ENCODE data around the gene POC1B. TPM values are rescaled to one million over a fixed set of nuclear protein-coding genes. Genes with fewer than 3 reads are reported as not detected.

POC1B gene
- total RNA-seq (2014; rRNA removed; shearing (Covaris generic)) (8.3 and 16.8 TPM in 2 replicates), polyA plus RNA-seq (2016; fragmentation: Nextera tagmentation; extraction: Ambion mirVana) (14.5 and 15.0 TPM in 2 replicates)

- Histone ChIP-seq H3K27me3 (replicated peaks; ENCODE audit: insufficient read depth) (no peaks in the 10 kb centered on the region), H3K4me3 (peak within 1 kb of the TSS; percentile 94), H3K36me3 (ENCODE audit: low read depth) (no peaks in the 10 kb centered on the region), H4K20me1 (ENCODE audit: insufficient read depth) (no peaks in the 10 kb centered on the region), H3K4me2 (ENCODE audit: unreplicated experiment) (peak within 1 kb of the TSS; percentile 87), H2AFZ (peak within 1 kb of the TSS; percentile 98), H3K27ac (peak within 1 kb of the TSS; percentile 58), H3K4me1 (ENCODE audit: insufficient read depth) (peaks cover 33% of the 10 kb centered on the region), H3K79me2 (ENCODE audit: insufficient read depth) (peaks cover 44% of the 10 kb centered on the region), H3K9me2 (ENCODE audit: insufficient read depth) (no peaks in the 10 kb centered on the region), H3F3A (ENCODE audit: insufficient read depth) (0 out of 2 replicates have a peak, but pooled peaks cover 4% of the 10 kb centered on the region), H3K9ac (peak within 1 kb of the TSS; percentile 82), H3K9me3 (ENCODE audit: low read depth) (no peaks in the 10 kb centered on the region)
- peak; percentile 83 for DNase-seq
- in situ Hi-C loops (cut with MboI), result no loop called here
- no peak for TF ChIP-seq EZH2phosphoT487 (IDR thresholded peaks at IDR 0.05; ENCODE audit: insufficient read depth, low read depth)
- no peak for TF ChIP-seq EZH2 (IDR thresholded peaks at IDR 0.05; ENCODE audit: insufficient read depth, poor library complexity, severe bottlenecking)
- 1 to 2% methylated on average over 30 to 39 of the region's 39 CpGs for WGBS, 2 experiments (ENCODE audit: low coverage in 1 of 2, low lambda C conversion rate in 2 of 2, missing lambda C conversion rate in 2 of 2)
Observed at GRCh38 chr12:89525824-89526770, at the start of gene POC1B. Gene POC1B (minus strand): TSS chr12:89526047. CDS start chr12:89525895, 152 bp downstream.

GRCh38 chr12:89575374-89575773, 49.5 kb upstream of the POC1B start:
- Histone ChIP-seq H3K9me3 (ENCODE audit: low read depth) (no peaks in the 10 kb centered on the region), H3K36me3 (ENCODE audit: low read depth) (0 out of 2 replicates have a peak, but pooled peaks cover 2% of the 10 kb centered on the region), H3K27ac (peak overlapping the region; percentile 54), H4K20me1 (ENCODE audit: insufficient read depth) (no peaks in the 10 kb centered on the region), H3K4me2 (ENCODE audit: unreplicated experiment) (peak overlapping the region; percentile 71), H3K9ac (no peak overlapping the region; the same call in 1 of the 2 replicates), H3K79me2 (ENCODE audit: insufficient read depth) (no peaks in the 10 kb centered on the region), H3K9me2 (ENCODE audit: insufficient read depth) (no peaks in the 10 kb centered on the region), H2AFZ (peak overlapping the region; percentile 27; the same call in 1 of the 2 replicates), H3K27me3 (replicated peaks; ENCODE audit: insufficient read depth) (no peaks in the 10 kb centered on the region), H3F3A (ENCODE audit: insufficient read depth) (peaks cover 62% of the 10 kb centered on the region), H3K4me3 (no peak overlapping the region), H3K4me1 (ENCODE audit: insufficient read depth) (peaks cover 56% of the 10 kb centered on the region)
- WGBS, 2 experiments (ENCODE audit: low coverage in 1 of 2, low lambda C conversion rate in 2 of 2, missing lambda C conversion rate in 2 of 2), result 10% methylated on average over 1 of the region's 1 CpG
- TF ChIP-seq EZH2 (IDR thresholded peaks at IDR 0.05; ENCODE audit: insufficient read depth, poor library complexity, severe bottlenecking) (no peak), EZH2phosphoT487 (IDR thresholded peaks at IDR 0.05; ENCODE audit: insufficient read depth, low read depth) (no peak)
- in situ Hi-C loops (cut with MboI), result no loop called here
- peak; percentile 36 for DNase-seq

DNA sequence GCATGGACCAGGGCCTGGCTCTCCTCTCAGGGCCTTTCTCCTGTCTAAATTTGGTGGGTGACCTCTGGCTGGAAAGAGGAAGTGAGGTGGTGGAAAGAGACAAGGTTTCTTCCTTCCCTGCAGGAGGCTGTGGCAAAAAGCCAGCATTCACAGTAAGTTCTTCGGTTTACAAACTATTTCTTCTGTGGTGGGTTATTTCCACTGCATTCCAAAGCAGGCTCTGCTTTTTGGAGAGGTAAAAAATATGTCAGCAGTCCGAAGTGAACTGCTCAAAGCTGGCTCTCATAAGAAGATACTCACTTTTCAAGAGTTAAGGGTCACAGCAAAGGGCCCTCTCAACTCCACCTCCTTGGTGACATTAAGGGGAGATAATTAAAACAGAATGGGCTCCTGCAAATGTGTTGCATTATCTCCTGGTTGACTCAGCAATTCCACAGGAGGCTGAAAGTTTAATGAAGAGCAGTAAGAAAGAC, 48.9 kb upstream of the POC1B start:
- Histone ChIP-seq H3K36me3 (ENCODE audit: low read depth) (0 out of 2 replicates have a peak, but pooled peaks cover 1% of the 10 kb centered on the region), H4K20me1 (ENCODE audit: insufficient read depth) (no peaks in the 10 kb centered on the region), H3K9me3 (ENCODE audit: low read depth) (no peaks in the 10 kb centered on the region), H3K4me2 (ENCODE audit: unreplicated experiment) (peak overlapping the region; percentile 71), H3K27me3 (replicated peaks; ENCODE audit: insufficient read depth) (no peaks in the 10 kb centered on the region), H2AFZ (peak overlapping the region; percentile 23; the same call in 1 of the 2 replicates), H3K4me1 (ENCODE audit: insufficient read depth) (peaks cover 56% of the 10 kb centered on the region), H3K9ac (peak overlapping the region; percentile 13; the same call in 1 of the 2 replicates), H3K9me2 (ENCODE audit: insufficient read depth) (no peaks in the 10 kb centered on the region), H3K79me2 (ENCODE audit: insufficient read depth) (no peaks in the 10 kb centered on the region), H3K27ac (peak overlapping the region; percentile 54), H3K4me3 (peak overlapping the region; percentile 21), H3F3A (ENCODE audit: insufficient read depth) (peaks cover 62% of the 10 kb centered on the region)
- in situ Hi-C loops (cut with MboI), result no loop called here
- peak; percentile 84 for DNase-seq
- WGBS, 2 experiments (ENCODE audit: low coverage in 1 of 2, low lambda C conversion rate in 2 of 2, missing lambda C conversion rate in 2 of 2), result 3 to 4% methylated on average over 2 of the region's 2 CpGs
- TF ChIP-seq EZH2phosphoT487 (IDR thresholded peaks at IDR 0.05; ENCODE audit: insufficient read depth, low read depth) (no peak), EZH2 (IDR thresholded peaks at IDR 0.05; ENCODE audit: insufficient read depth, poor library complexity, severe bottlenecking) (no peak)

GRCh38 chr12:89573051-89573810, 47.4 kb upstream of the POC1B start:
- Histone ChIP-seq H3K36me3 (ENCODE audit: low read depth) (no peaks in the 10 kb centered on the region), H3K27me3 (replicated peaks; ENCODE audit: insufficient read depth) (no peaks in the 10 kb centered on the region), H2AFZ (peak overlapping the region; percentile 25; the same call in 1 of the 2 replicates), H3K9ac (peak overlapping the region; percentile 22; the same call in 1 of the 2 replicates), H3K9me3 (ENCODE audit: low read depth) (no peaks in the 10 kb centered on the region), H4K20me1 (ENCODE audit: insufficient read depth) (no peaks in the 10 kb centered on the region), H3K79me2 (ENCODE audit: insufficient read depth) (no peaks in the 10 kb centered on the region), H3K27ac (peak overlapping the region; percentile 55), H3K9me2 (ENCODE audit: insufficient read depth) (no peaks in the 10 kb centered on the region), H3K4me1 (ENCODE audit: insufficient read depth) (peaks cover 56% of the 10 kb centered on the region), H3K4me2 (ENCODE audit: unreplicated experiment) (peak overlapping the region; percentile 71), H3F3A (ENCODE audit: insufficient read depth) (peaks cover 66% of the 10 kb centered on the region), H3K4me3 (peak overlapping the region; percentile 13; the same call in 1 of the 2 replicates)
- DNase-seq, result peak; percentile 81
- in situ Hi-C loops (cut with MboI), result no loop called here
- TF ChIP-seq EZH2 (IDR thresholded peaks at IDR 0.05; ENCODE audit: insufficient read depth, poor library complexity, severe bottlenecking) (no peak), EZH2phosphoT487 (IDR thresholded peaks at IDR 0.05; ENCODE audit: insufficient read depth, low read depth) (no peak)
- whole genome bisulfite sequencing, 2 experiments (ENCODE audit: low coverage in 1 of 2, low lambda C conversion rate in 2 of 2, missing lambda C conversion rate in 2 of 2), result 9 to 11% methylated on average over 5 of the region's 5 CpGs

All from GM23248 (cell line).